Thyroid gland (tissue), 4 donors: ENCODE results near the gene PHLDB1.

Experiments used
- CTCF ChIP-seq, 6 experiments: fragments of 200-600 bp in 3 of 6; fragments of 450-650 bp in 3 of 6; sonication (generic) in 3 of 6; IDR thresholded peaks; one replicate each; pipeline ENCODE4 v1.5.1; 2016 to 2019; ENCODE audit warnings: antibody characterized with exemption in 6 of 6, mild to moderate bottlenecking in 2 of 6, inconsistent platforms in 1 of 6, moderate library complexity in 1 of 6
- POLR2A ChIP-seq, 2 donors: fragments of 450-650 bp; IDR thresholded peaks; one replicate each; pipeline ENCODE4 v1.6.1; 2017; ENCODE audit warnings: antibody characterized with exemption in 2 of 2, mild to moderate bottlenecking in 2 of 2, moderate library complexity in 1 of 2

DNA sequence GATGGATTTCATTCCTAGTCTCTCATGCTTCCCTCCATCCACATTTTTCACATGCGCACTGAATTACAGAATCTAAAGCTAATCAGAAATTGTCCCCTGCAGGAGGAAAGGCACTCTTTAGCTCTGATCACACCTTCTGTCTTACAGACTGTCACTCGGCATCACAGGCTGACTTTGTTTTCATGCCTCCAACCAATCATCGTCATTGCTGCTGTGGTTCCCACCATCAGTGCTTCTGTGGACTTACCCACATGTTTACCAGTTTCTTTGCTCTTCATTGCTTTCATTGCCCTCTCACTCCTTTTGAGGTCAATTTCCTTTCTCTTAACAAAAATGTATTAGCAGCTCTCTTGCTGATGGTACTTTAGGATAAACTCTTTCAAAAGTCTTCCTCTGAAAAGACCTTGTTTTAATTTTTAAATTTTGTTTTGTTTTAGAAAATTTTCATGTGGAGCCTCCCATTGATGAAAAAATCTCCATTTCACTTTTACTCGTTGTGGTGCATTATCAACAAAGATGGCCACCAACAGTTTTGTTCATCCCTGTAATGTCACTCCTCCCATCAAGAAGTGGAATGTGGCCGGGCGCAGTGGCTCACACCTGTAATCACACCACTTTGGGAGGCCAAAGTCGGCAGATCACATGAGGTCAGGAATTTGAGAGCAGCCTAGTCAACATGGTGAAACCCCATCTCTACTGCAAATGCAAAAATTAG is 92.2 kb downstream of the PHLDB1 start:
- no peak for TF ChIP-seq POLR2A (IDR thresholded peaks at IDR 0.05)
- no peak for TF ChIP-seq CTCF (IDR thresholded peaks at IDR 0.05)
